Right lobe of liver (tissue), 4 donors: ENCODE results near the gene NAXE.

Source experiments
- POLR2A ChIP-seq: fragments of 450-650 bp; IDR thresholded peaks from one replicate; pipeline ENCODE4 v1.6.1; 2017; ENCODE audit warnings: antibody characterized with exemption, mild to moderate bottlenecking
- TF ChIP-seq, protein P1 (sequence below), 4 donors: fragments of 200-600 bp in 3 of 4; fragments of 450-650 bp in 1 of 4; IDR thresholded peaks; one replicate each; pipeline versions ENCODE4 v1.5.1 to v1.8.0; 2016 to 2022; ENCODE audit warnings: antibody characterized with exemption in 4 of 4, mild to moderate bottlenecking in 2 of 4
- donor health status: DM: no; HTN: no; CAD: no.
- donor health status: DM: no; HTN: no; CAD: no.
- donor health status: DM: no; HTN: yes; CAD: no.

DNA sequence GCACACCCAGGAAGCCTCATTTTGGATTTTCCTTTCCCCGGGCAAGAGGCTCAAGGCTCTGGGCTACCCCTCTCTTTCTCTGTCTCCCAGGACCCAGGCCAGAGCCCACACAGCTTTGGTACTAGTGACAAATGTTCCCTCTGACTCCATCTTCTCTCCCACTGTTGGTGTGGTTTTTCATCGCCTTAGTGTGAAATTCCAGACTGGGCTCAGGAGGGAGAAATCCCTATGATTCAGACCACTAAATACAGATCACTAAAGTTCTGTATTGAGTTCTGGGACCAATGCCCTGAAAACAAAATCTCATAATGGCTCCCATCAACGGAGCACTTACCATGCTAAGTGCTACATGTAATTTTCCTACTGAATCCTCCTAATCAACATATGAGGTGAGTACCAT is 45.3 kb upstream of the NAXE start:
- TF ChIP-seq, protein P1, sequence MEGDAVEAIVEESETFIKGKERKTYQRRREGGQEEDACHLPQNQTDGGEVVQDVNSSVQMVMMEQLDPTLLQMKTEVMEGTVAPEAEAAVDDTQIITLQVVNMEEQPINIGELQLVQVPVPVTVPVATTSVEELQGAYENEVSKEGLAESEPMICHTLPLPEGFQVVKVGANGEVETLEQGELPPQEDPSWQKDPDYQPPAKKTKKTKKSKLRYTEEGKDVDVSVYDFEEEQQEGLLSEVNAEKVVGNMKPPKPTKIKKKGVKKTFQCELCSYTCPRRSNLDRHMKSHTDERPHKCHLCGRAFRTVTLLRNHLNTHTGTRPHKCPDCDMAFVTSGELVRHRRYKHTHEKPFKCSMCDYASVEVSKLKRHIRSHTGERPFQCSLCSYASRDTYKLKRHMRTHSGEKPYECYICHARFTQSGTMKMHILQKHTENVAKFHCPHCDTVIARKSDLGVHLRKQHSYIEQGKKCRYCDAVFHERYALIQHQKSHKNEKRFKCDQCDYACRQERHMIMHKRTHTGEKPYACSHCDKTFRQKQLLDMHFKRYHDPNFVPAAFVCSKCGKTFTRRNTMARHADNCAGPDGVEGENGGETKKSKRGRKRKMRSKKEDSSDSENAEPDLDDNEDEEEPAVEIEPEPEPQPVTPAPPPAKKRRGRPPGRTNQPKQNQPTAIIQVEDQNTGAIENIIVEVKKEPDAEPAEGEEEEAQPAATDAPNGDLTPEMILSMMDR (IDR thresholded peaks at IDR 0.05) = no peak
- no peak for TF ChIP-seq POLR2A
